AG10803 (cell line): ENCODE results near the gene GIMAP8.

ENCODE experiments used
- DNase-seq: peaks from one replicate; pipeline ENCODE4 v3.0.0; 2010; ENCODE audit warnings: low read depth
- H3K4me3 ChIP-seq: 2 replicates; pipeline ENCODE4 v1.5.1; 2011; ENCODE audit warnings: mild to moderate bottlenecking, low read length, control low read depth
- CTCF ChIP-seq: conservative IDR thresholded peaks from 2 replicates; pipeline ENCODE4 v1.5.1; 2011; ENCODE audit warnings: mild to moderate bottlenecking, low read length, control low read depth, inconsistent platforms

The GIMAP8 gene

GRCh38 chr7:150404172-150404804 lies 46.1 kb upstream of the GIMAP8 start:
- DNase-seq: peak; percentile 19
- no peak for TF ChIP-seq CTCF

GRCh38 chr7:150404805-150405583 lies 45.4 kb upstream of the GIMAP8 start:
- TF ChIP-seq CTCF: no peak
- DNase-seq: peak; percentile 91
- peak overlapping the region; percentile 73 for H3K4me3 ChIP-seq

More at GRCh38 chr7:150404172-150404804, 46.1 kb upstream of the GIMAP8 start:
- H3K4me3 ChIP-seq: peak overlapping the region; percentile 73

DNA sequence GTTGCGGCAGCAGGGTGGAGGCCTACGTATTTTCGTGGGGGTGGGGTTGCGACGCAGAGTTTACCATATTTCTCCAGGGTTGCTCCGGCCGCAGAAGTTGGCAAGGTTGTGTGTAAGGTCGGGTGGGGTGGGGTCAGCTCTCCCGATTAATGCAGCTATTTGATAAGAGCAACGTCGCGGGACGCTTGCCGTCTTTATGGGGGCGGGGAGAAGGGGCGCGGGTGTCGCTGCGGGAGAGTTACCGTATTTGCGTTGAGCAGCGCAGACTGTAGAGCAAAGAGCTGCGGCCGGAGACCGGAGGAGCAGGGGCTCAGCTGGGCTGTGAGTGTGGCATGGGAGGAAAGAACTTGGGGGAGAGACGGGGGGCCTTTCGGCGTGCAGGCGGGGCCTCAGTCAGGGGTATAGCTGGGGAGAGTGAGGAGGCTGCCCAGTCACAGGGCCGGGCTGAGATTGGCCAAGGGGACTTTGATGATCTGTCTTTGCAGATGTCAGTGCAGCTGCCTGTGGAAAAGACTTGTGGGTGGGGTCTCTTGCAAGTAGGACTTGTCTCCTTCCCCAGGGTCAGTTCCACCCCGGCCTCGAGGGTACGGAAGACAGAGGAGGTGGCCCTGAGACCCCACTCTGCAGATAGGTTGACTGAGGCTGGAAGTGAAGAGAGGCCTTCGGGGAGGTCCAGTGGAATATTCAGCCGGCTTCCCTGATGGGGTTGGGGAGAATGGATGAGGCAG lies 44.7 kb upstream of the GIMAP8 start:
- TF ChIP-seq CTCF: peak; percentile 10; the same call in 1 of the 2 replicates
- peak overlapping the region; percentile 73 for H3K4me3 ChIP-seq
- DNase-seq: peak; percentile 27

- H3K4me3 ChIP-seq: peak overlapping the region; percentile 73
- no peak for DNase-seq
- no peak for TF ChIP-seq CTCF
These were observed 44.2 kb upstream of the GIMAP8 start for GRCh38 chr7:150406312-150406566.

DNA sequence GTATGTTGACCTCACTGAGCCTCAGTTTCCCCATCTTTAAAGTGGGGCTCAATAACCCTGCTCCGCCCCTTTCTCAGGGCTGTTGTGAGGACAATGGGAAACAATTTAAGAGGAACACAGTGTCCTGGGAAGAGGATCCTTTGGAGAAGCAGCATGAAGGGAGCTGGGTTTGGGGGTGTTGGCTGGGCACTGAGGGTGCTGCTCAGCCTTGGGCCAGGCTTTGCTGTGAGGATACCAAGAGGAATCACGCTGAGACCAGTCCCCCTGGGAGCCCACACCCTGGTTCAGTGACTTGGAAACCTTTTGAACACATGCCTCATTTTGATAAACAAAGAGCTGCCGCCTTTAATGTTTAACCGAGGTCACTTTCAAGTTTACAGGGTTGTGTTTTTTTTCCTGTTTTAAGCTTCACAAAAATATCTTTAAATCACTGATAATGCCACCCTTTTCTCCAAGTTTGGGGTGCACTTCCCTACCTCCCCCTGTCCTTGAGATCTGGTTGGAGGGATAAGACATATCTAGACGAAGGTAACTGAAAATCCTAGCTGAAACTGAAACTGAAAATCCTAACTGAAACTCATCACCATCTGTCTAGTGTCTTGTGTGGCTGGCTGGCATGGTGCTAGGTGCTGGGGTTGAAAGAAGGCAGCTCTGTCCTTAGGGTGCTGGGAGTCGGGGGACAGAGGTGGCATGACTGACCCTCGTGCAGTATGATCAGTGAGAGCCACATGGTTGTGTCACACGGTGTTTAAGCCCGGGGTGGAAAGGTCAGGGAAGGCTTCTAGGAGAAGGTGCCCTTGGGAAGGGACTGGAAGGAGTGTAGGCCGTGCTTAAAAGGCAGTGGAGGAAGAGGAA lies 43.6 kb upstream of the GIMAP8 start:
- no peak for TF ChIP-seq CTCF
- H3K4me3 ChIP-seq: peak overlapping the region; percentile 73
- no peak for DNase-seq

DNA sequence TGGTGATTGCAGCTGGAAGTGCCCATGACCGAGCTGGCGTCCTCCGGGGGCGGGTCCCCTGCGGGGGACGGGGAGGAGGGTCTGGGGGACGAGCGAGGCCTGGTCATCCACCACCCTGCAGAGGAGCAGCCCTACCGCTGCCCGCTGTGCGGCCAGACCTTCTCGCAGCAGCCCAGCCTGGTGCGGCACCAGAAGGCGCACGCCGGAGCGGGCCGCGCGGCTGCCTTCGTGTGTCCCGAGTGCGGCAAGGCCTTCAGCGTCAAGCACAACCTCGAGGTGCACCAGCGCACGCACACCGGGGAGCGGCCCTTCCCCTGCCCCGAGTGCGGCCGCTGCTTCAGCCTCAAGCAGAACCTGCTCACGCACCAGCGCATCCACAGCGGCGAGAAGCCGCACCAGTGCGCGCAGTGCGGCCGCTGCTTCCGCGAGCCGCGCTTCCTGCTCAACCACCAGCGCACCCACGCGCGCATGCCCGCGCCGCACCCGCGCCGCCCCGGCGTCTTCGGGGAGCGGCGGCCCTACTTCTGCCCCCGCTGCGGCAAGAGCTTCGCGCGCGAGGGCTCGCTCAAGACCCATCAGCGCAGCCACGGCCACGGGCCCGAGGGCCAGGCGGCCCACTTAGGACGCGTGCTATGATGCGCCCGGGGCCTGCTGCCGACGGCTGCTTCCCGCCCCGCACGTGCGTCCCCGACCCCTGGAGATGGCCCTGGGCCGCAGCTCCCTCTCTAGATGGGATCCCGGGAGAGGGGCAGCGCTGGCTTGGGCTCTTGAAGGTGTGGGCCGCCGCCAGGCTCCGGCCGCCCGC lies 42.6 kb upstream of the GIMAP8 start:
- TF ChIP-seq CTCF: no peak
- DNase-seq: no peak

More for the DNA sequence above, 42.6 kb upstream of the GIMAP8 start:
- H3K4me3 ChIP-seq: no peak overlapping the region
